Liver (tissue), 9 donors: ENCODE measurements around the gene TMEM273. TPM values are rescaled to one million over a fixed set of nuclear protein-coding genes. Genes with fewer than 3 reads are reported as not detected.

ENCODE experiments used
- DNase-seq: peaks from one replicate; pipeline ENCODE4 v3.0.0-alpha.2; 2017; ENCODE audit warnings: low spot score
- H3K27ac ChIP-seq, 2 donors: one replicate each; pipeline ENCODE4 v1.7.0; 2013; ENCODE audit warnings: inconsistent platforms in 2 of 2, low read length in 2 of 2, control low read depth in 1 of 2, low read depth in 1 of 2, mild to moderate bottlenecking in 1 of 2
- H3K27me3 ChIP-seq, 4 donors: one replicate each; pipeline versions ENCODE4 v1.6.1 to v1.7.0; 2013; ENCODE audit warnings: low read length in 3 of 4, inconsistent platforms in 1 of 4, mild to moderate bottlenecking in 1 of 4, moderate library complexity in 1 of 4; ENCODE audit not compliant: control insufficient read depth in 4 of 4, insufficient read depth in 4 of 4
- H3K36me3 ChIP-seq, 4 donors: one replicate each; pipeline versions ENCODE4 v1.6.1 to v1.7.0; 2013; ENCODE audit warnings: low read length in 3 of 4, mild to moderate bottlenecking in 3 of 4, low read depth in 1 of 4, moderate library complexity in 1 of 4; ENCODE audit not compliant: control insufficient read depth in 4 of 4, insufficient read depth in 3 of 4
- H3K4me1 ChIP-seq, 4 donors: one replicate each; pipeline versions ENCODE4 v1.6.1 to v1.7.0; 2013; ENCODE audit warnings: low read length in 3 of 4, mild to moderate bottlenecking in 3 of 4, moderate library complexity in 1 of 4; ENCODE audit not compliant: control insufficient read depth in 4 of 4, insufficient read depth in 4 of 4
- H3K4me3 ChIP-seq, 3 donors: one replicate each; pipeline versions ENCODE4 v1.6.1 to v1.7.0; 2013; ENCODE audit warnings: low read length in 3 of 3, control low read depth in 1 of 3, low read depth in 1 of 3, mild to moderate bottlenecking in 1 of 3
- H3K9ac ChIP-seq, 2 donors: one replicate each; pipeline ENCODE4 v1.7.0; 2013; ENCODE audit warnings: low read length in 2 of 2, mild to moderate bottlenecking in 2 of 2, moderate library complexity in 2 of 2, control low read depth in 1 of 2, low read depth in 1 of 2
- H3K9me3 ChIP-seq, 4 donors: one replicate each; pipeline versions ENCODE4 v1.6.1 to v1.7.0; 2013; ENCODE audit warnings: low read length in 3 of 4; ENCODE audit not compliant: control insufficient read depth in 4 of 4
- ATF3 ChIP-seq: IDR thresholded peaks from 2 replicates; pipeline ENCODE4 v1.6.1; 2016; ENCODE audit warnings: antibody characterized with exemption
- CTCF ChIP-seq: fragments of 150-350 bp; IDR thresholded peaks from 2 replicates; pipeline ENCODE4 v1.5.1; 2017; ENCODE audit warnings: improper control_type of control experiment, low read depth, low read length; ENCODE audit not compliant: missing input control
- EGR1 ChIP-seq, 2 donors: IDR thresholded peaks; 2 replicates each; pipeline ENCODE4 v1.6.1; 2016 to 2018; ENCODE audit warnings: antibody characterized with exemption in 2 of 2, low read depth in 2 of 2
- FOXA1 ChIP-seq: IDR thresholded peaks from 2 replicates; pipeline ENCODE4 v1.6.1; 2016; ENCODE audit warnings: antibody characterized with exemption
- FOXA2 ChIP-seq: IDR thresholded peaks from 2 replicates; pipeline ENCODE4 v1.6.1; 2016; ENCODE audit warnings: antibody characterized with exemption
- GABPA ChIP-seq, 2 donors: IDR thresholded peaks in 1 of 2; conservative IDR thresholded peaks in 1 of 2; 2 replicates each; pipeline ENCODE4 v1.6.1; 2016; ENCODE audit warnings: antibody characterized with exemption in 2 of 2, mild to moderate bottlenecking in 1 of 2, moderate library complexity in 1 of 2
- HNF4A ChIP-seq, 2 donors: conservative IDR thresholded peaks; 2 replicates each; pipeline ENCODE4 v1.6.1; 2016; ENCODE audit warnings: antibody characterized with exemption in 2 of 2, mild to moderate bottlenecking in 2 of 2
- HNF4G ChIP-seq: IDR thresholded peaks from 2 replicates; pipeline ENCODE4 v1.6.1; 2016; ENCODE audit warnings: antibody characterized with exemption
- JUND ChIP-seq, 2 donors: IDR thresholded peaks; 2 replicates each; pipeline ENCODE4 v1.6.1; 2016; ENCODE audit warnings: antibody characterized with exemption in 2 of 2
- MAX ChIP-seq: IDR thresholded peaks from 2 replicates; pipeline ENCODE4 v1.6.1; 2016; ENCODE audit warnings: antibody characterized with exemption
- NR2F2 ChIP-seq: IDR thresholded peaks from 2 replicates; pipeline ENCODE4 v1.6.1; 2016; ENCODE audit warnings: antibody characterized with exemption
- RAD21 ChIP-seq, 2 donors: IDR thresholded peaks; 2 replicates each; pipeline ENCODE4 v1.6.1; 2016; ENCODE audit warnings: antibody characterized with exemption in 2 of 2, mild to moderate bottlenecking in 2 of 2
- REST ChIP-seq: IDR thresholded peaks from 2 replicates; pipeline ENCODE4 v1.6.1; 2016; ENCODE audit warnings: antibody characterized with exemption, mild to moderate bottlenecking
- RXRA ChIP-seq, 2 donors: IDR thresholded peaks; 2 replicates each; pipeline ENCODE4 v1.6.1; 2017 to 2018; ENCODE audit warnings: antibody characterized with exemption in 2 of 2, mild to moderate bottlenecking in 1 of 2
- SP1 ChIP-seq: IDR thresholded peaks from 2 replicates; pipeline ENCODE4 v1.6.1; 2018; ENCODE audit warnings: antibody characterized with exemption, mild to moderate bottlenecking
- TAF1 ChIP-seq: conservative IDR thresholded peaks from 2 replicates; pipeline ENCODE4 v1.6.1; 2016; ENCODE audit warnings: antibody characterized with exemption, mild to moderate bottlenecking
- YY1 ChIP-seq: IDR thresholded peaks from 2 replicates; pipeline ENCODE4 v1.6.1; 2016; ENCODE audit warnings: antibody characterized with exemption, mild to moderate bottlenecking
- ZBTB33 ChIP-seq: IDR thresholded peaks from 2 replicates; pipeline ENCODE4 v1.6.1; 2016; ENCODE audit warnings: antibody characterized with exemption
- WGBS: extraction: QIAGEN DNeasy Blood & Tissue Kit; methylation state at CpG from one replicate; pipeline ENCODE4 v1.1.7; 2013; 5-methylcytosine and 5-hydroxymethylcytosine counted together
- polyA plus RNA-seq, 2 donors: library from polyadenylated mRNA; stranded (reverse) in 1 of 2; unstranded in 1 of 2; fragments of 200-250 nt in 1 of 2; fragments of >200 nt in 1 of 2; fragmentation: Nextera tagmentation in 1 of 2; extraction: Ambion mirVana in 1 of 2; gene quantifications; one replicate each; pipeline versions ENCODE4 v1.2.1 to v1.2.3, GENCODE V29; 2013 to 2015
- total RNA-seq, 2 donors: library from RNA; depleted of rRNA; stranded (reverse); fragments of >200 nt; gene quantifications; one replicate each; pipeline ENCODE4 v1.2.3, GENCODE V29; 2014
- donor health status: healthy.
- donor health status: healthy.
- donor health status: healthy.
- donor health status: healthy.
- donor health status: healthy.

The TMEM273 gene
- total and polyA plus RNA-seq, 4 donors = 2.5 to 9.5 (median 4.5) TPM

GRCh38 chr10:49129376-49129775 lies 58.8 kb downstream of the TMEM273 start:
- no peak for DNase-seq
- no peaks in the 10 kb centered on the region for H3K36me3 ChIP-seq
- no peak overlapping the region for H3K4me3 ChIP-seq
- no peaks in the 10 kb centered on the region for H3K27me3 ChIP-seq
- TF ChIP-seq ATF3 (no peak), RXRA (IDR thresholded peaks at IDR 0.05) (no peak), REST (no peak), EGR1 (IDR thresholded peaks at IDR 0.05; ENCODE audit: low read depth in 2 of 2) (no peak), JUND (IDR thresholded peaks at IDR 0.05) (no peak), RAD21 (IDR thresholded peaks at IDR 0.05) (no peak), NR2F2 (no peak), CTCF (no peak), HNF4G (no peak), TAF1 (no peak), FOXA2 (no peak)
- H3K9me3 ChIP-seq = no peaks in the 10 kb centered on the region
- 90% methylated on average over 1 of the region's 1 CpG for WGBS
- no peak overlapping the region for H3K27ac ChIP-seq
- no peaks in the 10 kb centered on the region for H3K4me1 ChIP-seq
- H3K9ac ChIP-seq = no peak overlapping the region

- WGBS = 79% methylated on average over 4 of the region's 4 CpGs
- Histone ChIP-seq H3K9me3 (no peaks in the 10 kb centered on the region), H3K27ac (no peak overlapping the region), H3K36me3 (no peaks in the 10 kb centered on the region), H3K27me3 (no peaks in the 10 kb centered on the region), H3K4me1 (no peaks in the 10 kb centered on the region), H3K4me3 (no peak overlapping the region), H3K9ac (no peak overlapping the region)
- no peak for DNase-seq
- no peak for TF ChIP-seq EGR1 (IDR thresholded peaks at IDR 0.05; ENCODE audit: low read depth in 2 of 2)
- no peak for TF ChIP-seq ATF3
- no peak for TF ChIP-seq NR2F2
- TF ChIP-seq RXRA (IDR thresholded peaks at IDR 0.05) = no peak
- no peak for TF ChIP-seq ZBTB33
- no peak for TF ChIP-seq YY1
- no peak for TF ChIP-seq FOXA1
- TF ChIP-seq TAF1 = no peak
- no peak for TF ChIP-seq RAD21 (IDR thresholded peaks at IDR 0.05)
- TF ChIP-seq CTCF = no peak
- TF ChIP-seq HNF4G = no peak
- TF ChIP-seq REST = no peak
- no peak for TF ChIP-seq MAX
- no peak for TF ChIP-seq FOXA2
- TF ChIP-seq HNF4A (conservative IDR thresholded peaks at IDR 0.05) = no peak
- no peak for TF ChIP-seq SP1
- TF ChIP-seq GABPA (IDR thresholded peaks at IDR 0.05 in 1 of 2, conservative IDR thresholded peaks at IDR 0.05 in 1 of 2) = no peak
Measured at GRCh38 chr10:49128854-49129253, 59.3 kb downstream of the TMEM273 start.
